ENCODE measurements around the gene SIX4.
A peak's percentile ranks its signal among the peaks of the same experiment; 100 is the strongest.
"Not testable (repeated sequence)": the region's sequence is repeated elsewhere in the genome, so short reads cannot be mapped to it uniquely, and the experiment has no call there.

Gene SIX4

DNA sequence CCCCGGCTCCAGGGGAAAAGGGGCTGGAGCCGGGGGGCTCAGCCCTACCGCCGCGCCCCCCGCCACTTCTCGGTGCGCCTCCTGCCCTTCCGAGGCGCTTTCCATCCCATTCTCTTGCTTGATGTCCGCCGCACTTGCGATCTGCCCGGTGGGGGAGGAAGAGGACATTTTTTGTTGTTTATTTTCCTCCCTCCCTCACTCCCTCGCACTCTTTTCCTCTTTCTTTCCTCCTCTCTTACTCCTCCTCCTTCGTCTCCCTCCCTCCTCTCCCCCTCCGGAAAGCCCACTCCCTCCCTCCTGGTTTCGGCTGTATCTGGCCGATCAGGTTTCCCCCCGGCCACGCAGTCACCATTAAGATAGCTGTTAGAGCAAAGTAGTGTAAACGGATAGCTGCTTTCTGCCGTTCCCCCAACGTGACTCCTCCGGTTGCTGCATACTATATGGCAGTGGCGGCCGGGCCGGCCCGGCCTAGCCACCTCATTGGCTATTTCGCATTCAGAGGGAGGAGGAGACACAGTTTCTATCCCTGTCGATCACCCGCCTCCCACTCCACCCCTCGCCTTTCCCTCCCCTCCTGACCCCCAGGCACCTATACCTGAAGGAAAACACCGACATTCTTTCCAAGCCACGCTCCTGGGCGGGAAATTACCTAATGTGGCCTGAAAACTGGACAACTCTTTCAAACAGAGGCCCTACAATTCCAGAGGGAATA is at the start of gene SIX4:
SIX4 (minus strand) TSS at position 445 of the 712 bp plus-strand sequence; CDS start at position 168, 277 bp downstream.
- DNase-seq (ENCODE audit: low spot score): peak; percentile 81

DNA sequence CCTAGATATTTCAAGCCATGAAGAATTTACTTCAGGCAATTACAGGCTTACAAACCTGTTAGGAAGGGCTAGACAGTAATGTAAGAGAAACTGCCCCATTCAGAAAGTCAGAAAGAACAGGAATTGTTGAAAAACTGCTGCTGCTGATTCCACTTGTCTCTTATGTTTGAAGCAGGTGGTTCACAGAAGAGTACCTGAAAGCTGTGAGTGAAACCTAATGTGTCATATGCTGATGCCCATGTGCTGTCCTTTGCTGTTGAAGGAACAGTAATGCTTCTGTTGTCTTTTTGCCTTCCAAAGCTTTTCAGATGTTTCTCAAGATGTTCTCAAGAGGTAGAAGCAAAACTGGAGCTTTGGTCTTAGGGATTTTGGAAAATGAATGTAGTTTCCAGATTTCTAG is 49.4 kb upstream of the SIX4 start:
- DNase-seq (ENCODE audit: low spot score): no peak

DNA sequence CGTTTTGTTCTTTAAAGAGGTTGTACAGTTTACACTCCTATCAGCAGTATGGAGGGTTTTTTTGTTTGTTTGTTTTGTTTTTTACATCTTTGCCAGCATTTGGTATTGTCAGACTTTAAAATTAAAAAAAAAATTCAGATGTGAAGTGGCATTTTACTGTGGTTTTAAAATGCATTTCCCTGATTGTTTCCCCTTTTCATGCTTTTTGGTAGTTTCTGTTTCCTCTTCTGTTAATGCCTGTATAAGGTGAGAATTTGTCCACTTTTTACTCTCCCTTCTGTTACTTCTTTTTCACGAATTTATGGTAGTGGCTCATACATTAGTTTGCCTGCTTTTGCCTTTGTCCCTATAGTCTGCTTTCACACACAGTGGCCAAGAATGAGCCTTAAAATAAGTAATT is 47.0 kb upstream of the SIX4 start:
- DNase-seq (ENCODE audit: low spot score): no peak

DNA sequence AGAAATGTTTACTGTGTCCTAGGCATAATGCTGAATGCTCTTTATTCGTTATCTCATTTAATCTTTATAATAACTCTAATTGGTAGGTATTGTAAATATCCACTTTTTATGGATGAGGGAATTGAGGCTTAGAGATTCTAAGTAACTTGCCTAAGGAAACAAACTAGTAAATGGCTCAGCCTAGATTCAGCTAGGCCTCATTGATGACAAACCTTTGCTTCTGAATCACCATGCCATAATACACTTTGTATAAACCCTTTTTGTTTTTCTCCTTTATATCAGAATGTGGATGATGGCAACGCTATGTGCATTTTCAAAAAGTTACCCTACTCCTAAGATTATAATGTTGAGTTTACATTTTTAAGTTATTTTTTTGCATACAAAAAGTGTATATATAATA is 44.5 kb upstream of the SIX4 start:
- no peak for DNase-seq (ENCODE audit: low spot score)

DNA sequence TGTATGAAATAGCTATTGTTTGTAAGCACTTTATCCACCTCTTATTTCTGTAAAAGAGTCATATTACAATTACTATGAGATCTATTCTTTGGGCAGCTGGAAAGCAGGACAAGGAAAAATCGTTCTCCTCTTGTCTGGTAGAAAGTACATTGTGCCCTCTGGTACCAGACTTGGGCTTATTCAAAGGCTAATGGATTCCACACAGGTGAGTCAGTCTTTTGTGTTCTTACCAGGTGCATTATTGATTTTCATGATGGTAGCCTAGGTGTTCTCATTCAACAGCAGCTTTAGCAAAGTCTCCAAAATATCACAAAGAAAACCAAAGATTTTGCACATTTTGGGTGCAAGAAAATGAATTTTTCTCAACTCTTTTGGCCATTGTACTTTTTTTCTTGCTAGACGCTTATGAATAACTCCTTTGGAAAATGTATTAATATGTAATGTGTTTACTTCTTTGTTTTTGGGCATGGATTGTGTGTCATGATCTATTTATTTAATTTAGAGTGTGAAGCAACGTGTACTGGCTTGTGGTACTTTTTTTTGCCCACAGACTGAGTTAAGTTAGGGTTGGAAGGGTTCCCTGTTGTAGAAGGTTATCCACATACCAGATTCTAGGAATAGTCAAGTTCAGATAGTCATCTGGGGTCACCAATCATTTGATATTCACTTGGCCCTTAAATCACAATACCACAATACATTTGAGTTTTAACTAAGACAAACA is 36.7 kb upstream of the SIX4 start:
- no peak for DNase-seq (ENCODE audit: low spot score)

DNA sequence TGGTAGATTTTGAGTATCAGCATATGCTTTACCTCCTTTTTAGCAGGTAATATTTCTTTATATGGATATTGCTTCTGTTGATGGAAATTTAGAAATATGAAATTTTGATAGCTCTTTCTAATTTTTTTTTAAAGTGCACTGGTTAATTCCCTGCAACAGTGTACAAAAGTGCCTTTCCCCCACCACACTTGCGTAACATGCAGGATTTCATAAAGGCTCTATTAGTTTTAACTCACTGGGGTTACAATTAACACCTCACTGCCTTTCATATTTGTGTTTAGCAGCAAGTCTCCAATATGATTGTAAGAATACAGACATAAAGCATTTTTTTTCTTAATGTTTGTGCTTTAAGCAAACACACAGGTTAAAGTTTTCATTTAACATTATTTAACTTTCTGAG is 36.1 kb upstream of the SIX4 start:
- DNase-seq (ENCODE audit: low spot score): no peak

DNA sequence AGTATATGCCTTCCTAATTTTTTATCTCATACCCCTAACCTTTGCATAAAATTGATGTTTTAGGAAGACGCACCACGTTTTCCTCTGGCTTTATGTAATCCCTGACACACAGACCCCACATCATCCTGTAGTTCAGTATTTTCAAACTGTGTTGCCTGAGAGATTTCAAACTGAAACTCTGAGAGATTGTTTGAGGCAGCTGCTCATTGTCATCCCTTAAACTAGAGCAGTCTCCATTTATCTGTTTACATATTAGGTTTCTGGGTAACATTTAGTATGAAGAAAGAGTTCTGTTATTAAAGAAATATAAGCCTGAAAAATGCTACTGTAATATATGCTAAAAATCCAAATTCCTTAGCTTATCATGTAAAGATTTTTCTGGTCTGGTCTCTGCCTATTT is 34.7 kb upstream of the SIX4 start:
- DNase-seq (ENCODE audit: low spot score): no peak

DNA sequence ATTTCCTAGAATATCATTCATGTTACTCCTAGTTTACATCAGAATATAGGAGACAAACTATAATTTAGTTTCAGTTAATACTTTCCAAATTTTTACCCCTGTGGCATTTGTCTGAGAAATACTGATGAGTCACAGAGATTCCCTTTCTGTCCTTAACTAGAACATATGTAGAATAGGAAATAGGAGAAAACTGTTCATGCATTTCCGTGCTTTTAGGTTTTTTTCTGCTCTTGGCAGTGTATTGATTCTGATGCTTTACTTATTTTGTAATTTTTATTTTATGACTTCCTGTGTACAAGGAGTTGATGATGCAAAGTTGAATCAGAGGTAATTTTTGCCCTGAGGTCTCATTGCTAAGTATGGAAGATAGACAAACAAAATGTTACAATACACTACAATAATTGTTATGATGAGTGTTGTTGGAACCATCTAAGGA is 33.4 kb upstream of the SIX4 start:
- no peak for DNase-seq (ENCODE audit: low spot score)

DNA sequence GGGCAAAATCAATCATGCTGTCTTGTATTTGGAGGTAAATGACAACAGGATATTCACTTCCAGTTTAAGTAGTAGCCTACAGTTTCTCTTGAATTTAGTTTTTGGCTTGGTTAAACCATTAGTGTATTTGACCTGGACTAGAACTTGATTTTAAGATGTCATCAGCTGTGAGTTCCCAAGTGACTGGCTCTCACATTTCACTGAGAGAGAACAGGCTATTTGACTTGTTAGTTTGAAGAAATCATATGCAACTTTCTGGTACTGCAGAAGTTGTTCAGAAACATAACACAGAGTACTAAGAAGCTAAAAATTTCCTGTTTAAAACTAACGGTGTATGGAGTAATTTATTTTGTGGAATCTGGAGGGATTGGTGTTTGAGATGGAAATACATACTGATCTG is 32.7 kb upstream of the SIX4 start:
- DNase-seq (ENCODE audit: low spot score): no peak

DNA sequence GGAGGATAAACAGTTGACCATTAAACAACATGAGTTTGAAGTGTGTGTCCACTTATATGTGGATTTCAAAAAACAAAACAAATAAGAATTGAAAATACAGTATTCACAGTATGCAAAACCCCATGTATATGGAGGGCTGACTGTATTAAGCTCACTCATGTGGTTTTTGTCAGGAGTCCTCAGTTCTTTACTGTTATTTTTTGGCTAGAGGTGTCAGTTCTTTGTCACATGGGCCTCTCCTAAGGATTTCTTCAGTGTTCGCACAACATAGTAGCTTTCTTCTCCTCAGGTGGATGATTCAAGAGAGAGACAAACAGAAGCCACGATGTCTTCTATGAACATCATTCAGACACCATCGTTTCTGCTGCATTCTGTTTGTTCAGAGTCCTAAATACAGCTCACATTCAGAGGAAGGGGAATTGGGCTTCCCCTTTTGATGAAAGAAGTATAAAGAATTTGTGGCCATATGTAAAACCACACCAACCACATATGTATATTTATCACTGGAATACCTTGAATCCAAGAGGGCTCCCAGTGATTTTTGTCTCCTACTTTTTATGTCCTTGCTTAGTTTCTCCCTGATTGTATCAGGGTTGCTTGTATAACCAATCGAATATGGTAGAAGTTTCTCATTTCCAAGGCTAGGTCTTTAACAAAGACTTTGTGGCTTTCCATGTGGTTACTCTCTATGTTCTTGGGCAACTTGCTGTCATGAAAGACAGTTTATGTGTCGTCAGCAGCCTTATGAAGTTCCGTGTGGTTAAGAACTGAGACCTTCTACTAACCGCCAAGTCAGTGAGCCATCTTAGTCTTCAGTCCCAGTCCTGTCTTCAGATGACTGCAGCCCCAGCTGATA is 29.3 kb upstream of the SIX4 start:
- no peak for DNase-seq (ENCODE audit: low spot score)

DNA sequence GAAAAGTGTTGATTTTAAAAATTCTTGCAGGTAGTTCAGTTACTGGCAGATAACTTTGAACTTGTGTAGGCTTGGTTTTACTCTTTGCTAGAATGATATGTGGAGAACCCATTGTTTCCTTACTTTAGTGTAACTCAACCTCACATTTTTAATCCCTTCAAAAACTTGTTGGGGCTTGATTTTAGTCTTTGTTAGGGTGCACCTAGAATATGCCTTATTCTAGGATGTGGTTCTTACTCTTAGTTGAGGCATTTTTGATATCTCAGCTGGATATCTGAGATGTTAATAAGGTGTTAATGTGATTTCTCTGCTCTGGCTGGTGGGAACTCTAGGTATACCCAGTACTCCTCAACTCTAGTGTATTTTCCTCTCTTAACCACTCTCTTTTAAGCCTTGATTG is 20.4 kb upstream of the SIX4 start:
- DNase-seq (ENCODE audit: low spot score): no peak

DNA sequence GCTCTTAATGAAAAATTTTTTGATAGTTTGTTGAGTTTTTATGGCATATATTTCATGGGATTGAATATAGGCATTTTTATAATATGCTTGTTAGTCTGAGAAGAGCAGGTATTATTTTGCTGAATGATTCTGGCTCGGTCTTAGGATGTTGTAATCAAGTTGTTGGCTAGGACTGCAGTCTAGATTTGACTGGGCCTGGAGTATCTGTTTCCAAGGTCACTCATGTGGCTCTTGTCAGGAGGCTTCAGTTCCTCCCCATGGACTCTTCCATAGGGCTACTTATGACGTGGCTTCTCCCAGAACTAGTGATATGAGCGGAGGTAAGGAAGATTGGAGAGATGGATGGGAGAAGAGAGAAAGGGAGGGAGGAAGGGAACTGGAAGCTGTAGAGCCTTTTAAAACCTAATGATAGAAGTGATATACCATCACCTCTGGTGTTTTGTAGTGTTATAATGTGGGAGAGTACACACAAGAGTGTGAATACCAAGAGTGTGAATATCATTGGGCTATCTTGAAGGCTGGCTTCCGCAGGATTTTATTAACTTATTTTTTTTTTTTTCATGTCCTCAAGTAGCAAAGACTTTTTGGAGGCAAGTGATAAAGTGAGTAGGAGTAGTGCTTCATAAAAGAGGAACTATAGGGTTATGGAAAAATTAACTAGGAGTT is 14.8 kb upstream of the SIX4 start:
- no peak for DNase-seq (ENCODE audit: low spot score)

DNA sequence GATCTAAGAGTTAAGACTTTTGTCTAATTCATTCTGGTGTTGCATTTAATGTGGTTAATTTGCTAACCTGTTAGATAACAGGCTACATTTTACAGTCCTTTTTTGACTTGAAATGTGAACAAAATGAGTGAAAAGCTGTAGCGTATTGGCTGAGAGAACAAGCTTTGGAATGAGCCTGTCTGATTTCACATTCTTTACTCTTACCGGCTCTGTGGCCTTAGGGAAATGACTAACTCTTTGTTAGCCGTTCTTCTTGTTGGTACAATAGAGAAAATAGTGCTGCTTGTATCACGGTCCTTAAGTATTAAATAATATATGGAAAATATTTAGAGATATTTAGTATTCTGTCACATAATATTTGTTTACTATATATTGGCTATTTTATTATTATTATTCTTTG is 12.3 kb upstream of the SIX4 start:
- no peak for DNase-seq (ENCODE audit: low spot score)

DNA sequence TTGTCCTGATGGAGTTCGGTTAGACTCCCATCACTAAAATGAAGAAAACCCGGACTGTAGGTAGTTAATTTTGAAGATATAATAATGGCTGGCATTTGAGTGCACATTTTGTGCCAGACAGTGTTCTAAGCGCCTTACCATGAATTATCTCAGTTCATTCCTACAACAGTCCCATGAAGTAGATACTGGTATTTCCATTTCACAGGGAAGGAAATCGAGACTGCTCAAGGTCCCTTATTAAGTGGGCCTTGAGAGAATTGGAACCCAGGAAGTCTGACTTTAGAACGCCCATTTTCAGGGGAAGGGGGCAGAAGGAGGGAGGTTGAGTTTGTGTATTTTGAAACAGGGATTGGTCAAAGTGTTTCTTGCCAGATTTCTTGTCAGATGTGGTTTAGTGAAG is 11.3 kb upstream of the SIX4 start:
- DNase-seq (ENCODE audit: low spot score): no peak

DNA sequence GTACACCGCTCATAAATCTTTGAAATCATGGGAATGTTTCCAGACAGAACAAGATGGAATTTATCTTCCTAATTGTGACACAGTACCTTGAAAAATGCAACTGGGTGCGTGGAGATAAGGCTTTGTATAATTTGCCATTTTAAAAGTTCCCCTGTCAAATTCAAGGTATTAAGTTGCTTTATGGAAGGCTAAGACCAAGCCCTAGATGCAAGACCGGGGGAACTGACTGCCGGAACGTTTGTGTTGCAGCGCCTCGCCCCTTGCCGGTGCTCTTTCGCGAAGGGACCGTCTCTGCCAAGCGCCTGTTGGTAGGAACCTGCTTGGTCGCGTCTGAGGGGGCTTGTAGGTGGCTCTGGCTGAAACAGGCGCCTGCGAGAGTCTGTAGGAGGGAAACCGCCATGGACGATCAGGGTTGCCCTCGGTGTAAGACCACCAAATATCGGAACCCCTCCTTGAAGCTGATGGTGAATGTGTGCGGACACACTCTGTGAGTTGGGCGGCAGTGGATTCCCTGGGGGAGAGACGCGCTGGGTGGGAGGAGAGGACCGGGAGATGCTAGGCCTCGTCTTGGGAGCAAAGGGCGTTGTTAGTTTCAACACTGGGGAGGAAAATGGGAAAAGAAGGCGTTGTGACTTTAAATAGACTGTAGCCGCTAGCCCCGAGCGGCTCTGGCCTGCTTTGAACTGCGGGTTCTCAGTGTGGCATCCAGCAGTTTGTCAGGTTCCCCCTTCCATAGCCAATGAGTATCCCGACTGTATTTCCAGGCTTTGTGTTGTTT is 10.5 kb upstream of the SIX4 start, which contains the start of gene MNAT1:
MNAT1 (plus strand) TSS at position 297 of the 778 bp plus-strand sequence; CDS start at position 399, 102 bp downstream.
- DNase-seq (ENCODE audit: low spot score): peak; percentile 85

DNA sequence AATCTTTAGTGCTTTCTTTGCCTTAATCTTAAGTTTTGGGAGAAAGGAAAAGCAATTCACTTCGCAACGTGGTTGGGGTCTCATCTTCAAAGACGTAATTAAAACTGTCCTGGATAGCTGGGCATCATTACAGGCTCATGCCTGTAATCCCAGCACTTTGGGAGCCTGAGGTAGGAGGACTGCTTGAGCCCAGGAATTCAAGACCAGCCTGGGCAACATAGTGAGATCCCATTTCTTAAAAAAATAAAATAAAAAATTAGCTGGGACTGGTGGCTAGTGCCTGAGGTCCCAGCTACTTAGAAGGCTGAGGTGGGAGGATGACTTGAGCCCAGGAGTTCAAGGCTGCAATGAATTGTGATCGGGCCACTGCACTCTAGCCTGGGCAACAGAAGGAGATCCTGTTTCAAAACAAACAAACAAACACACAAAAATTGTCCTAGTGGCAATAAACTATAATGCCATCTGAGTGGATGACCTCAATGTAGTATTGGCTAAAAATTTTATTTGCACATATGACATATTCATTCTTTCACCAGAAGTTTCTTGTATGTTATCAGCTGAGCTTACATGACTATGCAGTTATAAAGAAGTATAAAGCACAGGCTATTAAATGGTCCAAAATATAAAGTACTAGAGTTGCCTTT is 8.8 kb upstream of the SIX4 start:
- no peak for DNase-seq (ENCODE audit: low spot score)

DNA sequence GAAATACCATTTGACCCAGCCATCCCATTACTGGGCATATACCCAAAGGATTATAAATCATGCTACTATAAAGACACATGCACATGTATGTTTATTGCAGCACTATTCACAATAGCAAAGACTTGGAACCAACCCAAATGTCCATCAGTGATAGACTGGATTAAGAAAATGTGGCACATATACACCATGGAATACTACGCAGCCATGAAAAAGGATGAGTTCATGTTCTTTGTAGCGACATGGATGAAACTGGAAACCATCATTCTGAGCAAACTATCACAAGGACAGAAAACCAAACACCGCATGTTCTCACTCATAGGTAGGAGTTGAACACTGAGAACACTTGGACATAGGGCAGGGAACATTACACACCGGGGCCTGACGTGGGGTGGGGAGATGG is 7.1 kb upstream of the SIX4 start:
- DNase-seq (ENCODE audit: low spot score): not testable (repeated sequence)

DNA sequence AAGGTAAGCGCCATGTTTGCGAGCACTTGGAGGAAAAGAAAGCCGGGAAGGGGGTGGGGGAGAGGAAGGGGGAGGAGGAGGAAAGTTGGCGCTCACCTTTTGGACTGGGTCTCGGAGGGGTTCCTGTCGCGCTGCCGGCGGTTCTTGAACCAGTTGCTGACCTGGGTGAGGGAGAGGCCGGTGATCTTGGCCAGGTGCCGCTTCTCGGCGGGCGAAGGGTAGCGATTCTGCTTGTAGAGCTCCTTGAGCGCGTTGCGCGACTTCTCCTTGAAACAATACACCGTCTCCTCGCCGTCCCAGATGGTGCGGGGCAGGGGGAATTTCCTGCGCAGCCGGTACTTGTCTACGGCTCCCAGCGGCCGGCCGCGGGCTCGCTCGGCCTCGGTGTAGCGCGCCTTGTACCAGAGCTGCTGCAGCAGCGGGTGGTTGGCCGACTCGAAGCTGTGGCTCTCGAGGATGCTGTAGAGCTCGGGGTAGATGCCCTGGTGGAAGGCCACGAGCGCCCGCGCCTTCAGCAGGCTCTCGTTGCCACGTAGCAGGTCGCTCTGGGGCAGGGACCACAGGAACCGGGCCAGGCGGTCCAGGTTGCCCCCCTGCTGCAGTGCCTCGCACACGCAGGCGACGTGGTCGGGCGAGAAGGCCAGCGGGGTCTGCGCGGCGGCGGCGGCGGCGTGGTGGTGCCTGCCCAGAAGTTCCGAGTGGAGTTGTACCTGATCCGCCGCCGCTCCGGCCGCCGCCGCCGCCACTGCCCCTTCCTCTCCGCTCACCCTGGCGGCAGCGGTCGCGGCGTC is 840 bp downstream of the SIX4 start:
- DNase-seq (ENCODE audit: low spot score): peak; percentile 71

DNA sequence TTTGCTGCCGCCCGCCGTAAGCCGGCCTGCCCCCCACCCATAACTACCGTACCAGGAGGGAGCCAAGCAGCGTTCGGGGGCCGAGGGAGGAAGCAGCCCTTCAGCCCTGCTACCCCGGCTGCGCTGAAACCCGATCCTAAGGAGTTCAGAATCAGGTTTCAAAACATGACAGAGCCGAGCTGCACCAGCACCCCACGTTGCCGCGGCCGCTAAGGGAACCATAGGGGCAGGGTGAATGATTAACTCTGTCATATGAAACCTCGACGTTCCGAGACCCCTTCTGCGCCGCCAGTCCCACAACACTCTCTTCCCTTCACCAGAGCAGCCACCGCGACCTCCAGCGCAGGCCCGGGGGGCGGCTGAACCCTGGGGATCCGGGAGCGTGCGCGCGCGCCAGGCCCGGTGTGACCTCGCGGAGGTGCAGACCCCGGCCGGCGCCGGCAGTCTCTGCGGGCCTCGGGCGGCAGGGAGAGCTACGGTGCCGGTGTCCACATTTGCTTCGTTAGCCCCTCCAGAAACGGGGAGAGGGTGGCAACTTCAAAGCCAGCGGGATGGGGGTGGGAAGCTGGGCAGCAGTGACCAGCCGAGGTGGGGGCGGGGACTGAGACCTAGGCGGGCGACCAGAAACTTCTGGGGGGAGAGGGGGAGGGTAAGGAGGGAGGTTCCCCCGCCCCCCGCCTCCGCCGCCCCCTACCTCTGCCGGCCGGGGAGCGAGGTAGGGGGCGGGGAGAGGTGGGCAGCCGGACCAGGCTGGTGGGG is 1.6 kb downstream of the SIX4 start:
- DNase-seq (ENCODE audit: low spot score): peak; percentile 75

DNA sequence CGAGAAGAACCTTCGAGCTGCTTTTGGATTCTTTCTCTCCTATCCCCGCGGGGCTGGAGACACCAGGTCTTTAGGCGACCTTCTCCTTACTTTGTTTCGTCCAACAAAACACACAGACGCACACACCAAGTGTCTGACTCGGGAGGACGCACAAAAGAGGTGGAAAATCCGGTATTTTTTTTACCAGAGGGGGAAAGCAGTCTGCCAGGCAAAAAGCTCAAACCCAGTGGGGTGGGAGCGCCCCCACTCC is 2.1 kb downstream of the SIX4 start:
- no peak for DNase-seq (ENCODE audit: low spot score)
